GM18520 (cell line): ENCODE results near the gene ENDOU.
A peak's percentile ranks its signal among the peaks of the same experiment; 100 is the strongest.

Experiments used
- ATAC-seq: cut with Tn5 transposase; IDR thresholded peaks from one replicate; pipeline ENCODE4 v1.9.1; 2021; ENCODE audit not compliant: unreplicated experiment

ENDOU gene

GRCh38 chr12:47725091-47725772 lies at the start of gene ENDOU:
ENDOU (minus strand) TSS chr12:47725490; CDS start chr12:47725413, 77 bp downstream.
- no peak for ATAC-seq

- no peak for ATAC-seq
Observed at GRCh38 chr12:47774663-47775062, 49.4 kb upstream of the ENDOU start.

GRCh38 chr12:47773858-47774580 lies 48.7 kb upstream of the ENDOU start:
- ATAC-seq = no peak

GRCh38 chr12:47773062-47773857 lies 48.0 kb upstream of the ENDOU start, which contains the start of gene SLC48A1:
SLC48A1 (plus strand) TSS chr12:47773238; CDS start chr12:47773305, 67 bp downstream.
- ATAC-seq = peak; percentile 61

DNA sequence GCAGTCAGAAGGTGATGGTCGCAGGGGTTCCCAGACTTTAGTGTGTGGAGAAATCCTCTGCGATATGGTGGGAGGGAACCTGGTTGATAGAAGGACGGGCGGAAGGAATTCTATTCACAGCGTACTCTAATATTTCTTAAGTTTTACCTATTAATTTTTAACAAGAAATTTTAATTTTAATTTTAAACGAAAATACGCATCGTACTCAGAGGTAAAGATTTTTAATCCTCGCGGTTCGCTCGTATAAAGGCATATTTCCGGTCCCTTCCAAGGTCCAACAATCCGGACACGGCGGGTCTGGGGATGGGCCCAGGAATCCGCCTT lies 47.4 kb upstream of the ENDOU start:
- no peak for ATAC-seq

- no peak for ATAC-seq
Observed at GRCh38 chr12:47772094-47772660, 46.9 kb upstream of the ENDOU start.

GRCh38 chr12:47771304-47771703 lies 46.0 kb upstream of the ENDOU start:
- no peak for ATAC-seq

- no peak for ATAC-seq
Observed at GRCh38 chr12:47770086-47770726, 44.9 kb upstream of the ENDOU start.

- no peak for ATAC-seq
Observed at GRCh38 chr12:47769234-47770085, 44.2 kb upstream of the ENDOU start.

- no peak for ATAC-seq
Observed at GRCh38 chr12:47768323-47768811, 43.1 kb upstream of the ENDOU start.

- no peak for ATAC-seq
Observed at GRCh38 chr12:47767216-47767724, 42.0 kb upstream of the ENDOU start.

GRCh38 chr12:47766502-47767215 lies 41.4 kb upstream of the ENDOU start:
- no peak for ATAC-seq

DNA sequence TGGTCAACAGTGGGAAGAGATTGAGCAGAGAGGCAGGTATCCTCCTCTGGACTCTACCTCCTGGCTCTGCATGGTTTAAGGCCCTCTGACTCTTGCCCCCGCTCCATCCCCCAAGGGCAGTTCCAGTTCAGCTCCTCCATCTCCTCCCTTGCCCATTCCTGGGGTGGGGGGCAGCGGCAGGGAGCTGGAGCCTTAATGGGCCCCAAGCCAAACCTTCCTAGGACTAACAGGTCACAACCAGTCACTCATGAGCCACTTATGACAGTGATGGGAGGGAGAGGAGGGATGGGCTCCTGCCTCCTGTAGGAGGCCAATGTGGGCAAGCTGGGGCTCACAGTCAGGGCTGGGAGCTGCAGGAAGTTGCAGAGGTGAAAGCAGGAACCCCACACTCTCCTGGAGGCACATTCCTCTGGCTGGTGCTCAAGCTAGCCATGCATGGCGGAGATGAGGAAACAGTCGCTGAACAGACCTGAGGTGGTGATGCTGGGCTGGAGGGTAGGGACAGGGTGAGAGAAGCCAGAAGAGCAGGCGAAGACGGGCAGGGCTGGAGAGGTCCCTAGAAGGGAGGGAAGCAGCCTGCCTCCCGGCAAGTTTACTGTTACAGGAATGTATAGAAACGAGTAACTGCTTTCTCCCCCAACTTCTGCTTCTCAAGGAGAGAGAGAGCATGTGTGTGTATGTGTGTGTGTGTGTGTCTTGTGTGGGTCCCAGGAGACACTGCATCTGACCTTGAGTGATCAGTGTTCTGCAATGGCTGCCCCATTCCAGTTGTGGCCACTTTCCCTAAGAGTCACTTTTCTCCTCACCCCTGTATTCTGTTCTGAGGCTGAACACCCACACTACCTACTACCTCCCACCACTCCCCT lies 38.4 kb upstream of the ENDOU start:
- no peak for ATAC-seq

- ATAC-seq = no peak
Observed at GRCh38 chr12:47762850-47763465, 37.7 kb upstream of the ENDOU start.

GRCh38 chr12:47758834-47759690 lies 33.8 kb upstream of the ENDOU start, which contains the start of gene RAPGEF3:
RAPGEF3 (minus strand) TSS chr12:47758880; CDS start chr12:47758556, 324 bp downstream.
- peak; percentile 31 for ATAC-seq

DNA sequence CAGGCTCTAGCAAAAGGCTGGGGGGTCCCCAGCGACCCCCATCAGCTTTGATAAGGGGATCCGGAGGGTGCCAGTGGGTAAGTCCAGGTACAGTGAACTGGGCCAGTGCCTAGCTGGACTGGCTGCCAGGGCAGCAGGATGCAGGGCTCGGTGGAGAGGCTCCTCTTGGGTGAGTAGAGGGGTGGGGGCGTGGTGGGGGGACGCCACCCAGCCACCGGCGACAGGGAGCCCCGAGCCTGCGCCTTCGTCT lies 33.2 kb upstream of the ENDOU start:
- ATAC-seq = no peak
